Stomach (tissue), 4 donors: ENCODE results near the gene HDAC1.

Experiments used
- CTCF ChIP-seq, 7 experiments: fragments of 450-650 bp in 4 of 7; fragments of 200-600 bp in 3 of 7; sonication (generic) in 3 of 7; IDR thresholded peaks; one replicate each; pipeline ENCODE4 v1.5.1; 2016 to 2019; ENCODE audit warnings: antibody characterized with exemption in 7 of 7, control low read depth in 2 of 7, mild to moderate bottlenecking in 1 of 7
- POLR2A ChIP-seq, 4 donors: fragments of 450-650 bp; IDR thresholded peaks; one replicate each; pipeline ENCODE4 v1.6.1; 2016; ENCODE audit warnings: antibody characterized with exemption in 4 of 4, control low read depth in 2 of 4, mild to moderate bottlenecking in 1 of 4, moderate library complexity in 1 of 4

- no peak for TF ChIP-seq POLR2A (IDR thresholded peaks at IDR 0.05)
- TF ChIP-seq CTCF (IDR thresholded peaks at IDR 0.05): no peak
Measured at GRCh38 chr1:32299327-32299726, 7.4 kb downstream of the HDAC1 start.
